Activated CD4-positive, alpha-beta memory T cell treated with anti-CD3 and anti-CD28 coated beads, Interleukin-2, amount 10 ng/mL, durations not matched to agents 7 days and 5 days (primary cell): Measurements from ENCODE around the gene BMPR1A. TPM values are rescaled to one million over a fixed set of nuclear protein-coding genes. Genes with fewer than 3 reads are reported as not detected.
"Not testable (repeated sequence)": the region's sequence is repeated elsewhere in the genome, so short reads cannot be mapped to it uniquely, and the experiment has no call there.

Experiments used
- CTCF ChIA-PET: fragments of 350-600 bp; sonication (Branson Sonifier 250); formaldehyde crosslinking; loops from one replicate; lab custom pipeline; 2021; ENCODE audit warnings: antibody characterized with exemption, inconsistent platforms; lab: Charles Lee
- POLR2A ChIA-PET: fragments of 350-600 bp; sonication (Branson Sonifier 250); formaldehyde crosslinking; loops from one replicate; lab custom pipeline; 2021; ENCODE audit warnings: antibody characterized with exemption; lab: Charles Lee
- DNase-seq: peaks from one replicate; pipeline ENCODE4 v3.0.0-alpha.2; 2020
- H3K27ac Mint-ChIP-seq: one replicate; pipeline ENCODE4 v1.8.0; 2021; ENCODE audit warnings: mild to moderate bottlenecking, mixed read lengths
- H3K27me3 Mint-ChIP-seq: one replicate; pipeline ENCODE4 v1.8.0; 2021; ENCODE audit warnings: mixed read lengths
- H3K36me3 Mint-ChIP-seq: one replicate; pipeline ENCODE4 v1.8.0; 2021; ENCODE audit warnings: low read depth, mixed read lengths
- H3K4me1 Mint-ChIP-seq: one replicate; pipeline ENCODE4 v1.8.0; 2021; ENCODE audit warnings: mixed read lengths
- H3K4me3 Mint-ChIP-seq: one replicate; pipeline ENCODE4 v1.8.0; 2021; ENCODE audit warnings: mild to moderate bottlenecking, mixed read lengths
- H3K9me3 Mint-ChIP-seq: one replicate; pipeline ENCODE4 v1.8.0; 2021; ENCODE audit warnings: mixed read lengths
- total RNA-seq, 2 experiments: library from RNA; stranded (reverse); gene quantifications; one replicate each; pipeline ENCODE4 v1.2.3, GENCODE V29; 2021

The BMPR1A gene
- total RNA-seq, 2 experiments from 2014 or later = 14.8 to 17.2 TPM

DNA sequence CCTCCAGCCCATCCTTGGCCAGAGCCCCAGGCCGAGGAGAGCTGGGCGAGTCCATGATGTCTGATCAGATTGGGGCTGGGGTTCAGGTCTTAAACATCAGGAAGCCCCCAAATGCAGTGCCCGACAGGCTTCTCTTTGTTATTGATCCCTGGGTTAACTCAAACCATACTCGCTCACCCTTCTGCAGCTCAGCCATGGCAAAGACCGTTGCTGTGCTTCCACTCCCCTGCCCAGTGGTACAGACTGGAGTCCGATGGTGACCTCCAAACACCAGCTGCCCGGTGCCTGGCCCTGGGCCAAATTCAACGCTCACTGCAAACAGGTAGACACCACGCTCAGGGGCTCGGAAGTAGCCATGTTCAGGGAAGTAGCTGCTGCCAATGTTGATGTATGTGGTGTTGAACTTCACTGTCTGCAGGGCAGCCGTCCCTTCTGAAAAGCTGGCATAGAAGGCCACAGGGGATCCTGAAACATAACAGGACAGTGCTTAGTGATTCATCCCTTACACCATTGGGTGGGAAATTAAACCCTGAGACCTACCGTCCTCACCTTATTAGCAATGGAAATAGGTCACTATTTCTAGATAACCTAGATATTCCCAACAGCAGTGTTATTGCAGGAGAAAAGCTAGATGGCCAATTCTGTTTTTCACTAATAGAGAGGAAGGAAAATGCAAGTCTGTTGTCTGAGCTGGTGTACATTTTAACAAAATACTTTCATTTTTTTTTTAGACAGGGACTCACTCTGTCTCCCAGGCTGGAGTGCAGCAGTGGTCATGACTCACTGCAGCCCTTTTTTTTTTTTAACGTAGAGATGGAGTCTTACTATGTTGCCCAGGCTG, 180.5 kb downstream of the BMPR1A start:
- H3K9me3 Mint-ChIP-seq = no peaks in the 10 kb centered on the region
- POLR2A ChIA-PET = interaction anchor here (1.8 to 2.4 kb wide), 2 partner anchors 29 to 156 kb away, joined by 6 to 8 read pairs; no protein-coding TSS in a partner anchor
- DNase-seq = peak; percentile 13
- CTCF ChIA-PET = interaction anchor here (0.9 to 3.3 kb wide), 4 partner anchors 13 to 184 kb away, joined by 3 to 10 read pairs (median 4); no protein-coding TSS in a partner anchor
- no peak overlapping the region for H3K27ac Mint-ChIP-seq
- H3K4me1 Mint-ChIP-seq = peaks cover 13% of the 10 kb centered on the region
- no peaks in the 10 kb centered on the region for H3K27me3 Mint-ChIP-seq
- no peaks in the 10 kb centered on the region for H3K36me3 Mint-ChIP-seq
- no peak overlapping the region for H3K4me3 Mint-ChIP-seq

DNA sequence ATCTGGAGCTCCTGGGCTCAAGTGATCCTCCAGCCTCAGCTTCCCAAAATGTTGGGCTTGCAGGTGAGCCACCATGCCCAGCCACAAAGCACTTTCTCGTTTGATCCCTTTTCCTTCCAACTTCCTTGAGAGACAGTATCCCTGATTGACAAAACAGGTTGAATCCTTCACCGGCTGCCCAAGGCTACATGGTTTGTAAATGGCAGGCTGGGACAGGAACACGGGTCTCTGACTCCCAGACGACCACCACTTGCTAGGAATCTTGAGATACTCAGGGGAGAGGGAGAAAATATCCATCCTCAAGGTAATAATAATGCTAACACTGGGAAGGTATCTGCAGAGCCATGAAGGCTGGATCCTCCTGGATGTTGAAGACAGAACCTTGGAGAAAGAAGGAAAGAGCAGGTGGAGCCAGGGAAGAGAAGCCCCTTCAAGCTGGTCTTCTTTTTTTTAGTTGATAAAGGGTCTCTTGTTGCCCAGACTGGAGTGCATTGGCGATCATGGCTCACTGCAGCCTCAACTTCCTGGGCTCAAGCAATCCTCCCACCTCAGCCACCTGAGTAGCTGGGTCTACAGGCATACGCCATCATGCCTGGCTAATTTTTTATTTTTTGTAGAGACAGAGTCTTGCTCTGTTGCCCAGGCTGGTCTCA, 181.2 kb downstream of the BMPR1A start:
- POLR2A ChIA-PET = interaction anchor here (1.1 to 2.4 kb wide), 3 partner anchors 29 to 159 kb away, joined by 3 to 8 read pairs (median 6); no protein-coding TSS in a partner anchor
- DNase-seq = no peak
- Mint-ChIP-seq H3K4me3 (no peak overlapping the region), H3K4me1 (peaks cover 13% of the 10 kb centered on the region), H3K36me3 (no peaks in the 10 kb centered on the region), H3K27me3 (no peaks in the 10 kb centered on the region), H3K27ac (no peak overlapping the region), H3K9me3 (no peaks in the 10 kb centered on the region)
- CTCF ChIA-PET = interaction anchor here (0.9 to 3.3 kb wide), 6 partner anchors 11 to 184 kb away, joined by 3 to 10 read pairs (median 6); no protein-coding TSS in a partner anchor

DNA sequence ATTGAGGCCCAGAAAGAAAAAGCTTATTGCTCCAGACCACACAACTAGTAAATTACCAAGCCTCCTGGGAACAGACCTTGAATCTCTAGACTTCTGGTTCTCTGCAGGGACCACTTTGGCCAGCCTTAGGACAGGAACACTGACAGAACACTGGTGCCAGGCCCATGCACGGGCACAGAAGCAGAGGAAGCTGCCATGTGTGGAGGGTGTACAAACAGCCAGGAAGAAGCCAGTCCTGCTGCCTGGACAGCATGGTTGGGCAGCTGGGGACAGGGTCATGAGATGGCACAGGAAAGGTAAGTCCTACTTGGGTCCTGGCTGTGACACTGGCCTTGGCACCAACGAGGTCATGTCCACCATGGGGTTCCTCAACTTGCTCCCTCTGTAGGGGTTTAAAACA, 181.8 kb downstream of the BMPR1A start:
- Mint-ChIP-seq H3K27me3 (no peaks in the 10 kb centered on the region), H3K4me3 (no peak overlapping the region), H3K4me1 (peaks cover 13% of the 10 kb centered on the region), H3K9me3 (no peaks in the 10 kb centered on the region), H3K27ac (no peak overlapping the region), H3K36me3 (no peaks in the 10 kb centered on the region)
- peak; percentile 14 for DNase-seq
- ChIA-PET CTCF (interaction anchor here (0.8 to 3.3 kb wide), 10 partner anchors 9 to 688 kb away, joined by 3 to 10 read pairs (median 5); no protein-coding TSS in a partner anchor), POLR2A (interaction anchor here (1.1 to 2.4 kb wide), 3 partner anchors 28 to 158 kb away, joined by 3 to 8 read pairs (median 6); no protein-coding TSS in a partner anchor)

DNA sequence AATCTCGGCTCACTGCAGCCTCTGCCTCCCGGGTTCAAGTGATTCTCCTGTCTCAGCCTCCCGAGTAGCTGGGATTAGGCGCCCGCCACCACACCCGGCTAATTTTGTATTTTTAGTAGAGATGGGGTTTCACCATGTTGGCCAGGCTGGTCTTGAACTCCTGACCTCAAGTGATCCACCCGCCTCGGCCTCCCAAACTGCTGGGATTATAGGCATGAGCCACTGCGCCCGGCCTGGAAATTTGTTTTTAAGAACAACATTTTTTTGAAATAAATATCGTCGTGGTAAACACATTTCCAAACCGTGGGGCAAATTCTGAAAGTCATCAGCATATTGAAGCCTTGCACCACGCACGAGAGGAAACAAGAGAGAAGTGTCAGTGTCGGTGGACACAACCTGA, 183.7 kb downstream of the BMPR1A start:
- ChIA-PET CTCF (interaction anchor here (0.5 to 3.3 kb wide), 12 partner anchors 8 to 167 kb away, joined by 3 to 10 read pairs (median 4); partner anchors contain the start of gene MMRN2), POLR2A (interaction anchor here (0.6 kb wide), 2 partner anchors 153 to 228 kb away, joined by 3 to 5 read pairs; no protein-coding TSS in a partner anchor)
- H3K9me3 Mint-ChIP-seq, H3K4me3 Mint-ChIP-seq, H3K36me3 Mint-ChIP-seq, DNase-seq, H3K27me3 Mint-ChIP-seq, H3K27ac Mint-ChIP-seq: not testable (repeated sequence)
- peaks cover 20% of the 10 kb centered on the region for H3K4me1 Mint-ChIP-seq

DNA sequence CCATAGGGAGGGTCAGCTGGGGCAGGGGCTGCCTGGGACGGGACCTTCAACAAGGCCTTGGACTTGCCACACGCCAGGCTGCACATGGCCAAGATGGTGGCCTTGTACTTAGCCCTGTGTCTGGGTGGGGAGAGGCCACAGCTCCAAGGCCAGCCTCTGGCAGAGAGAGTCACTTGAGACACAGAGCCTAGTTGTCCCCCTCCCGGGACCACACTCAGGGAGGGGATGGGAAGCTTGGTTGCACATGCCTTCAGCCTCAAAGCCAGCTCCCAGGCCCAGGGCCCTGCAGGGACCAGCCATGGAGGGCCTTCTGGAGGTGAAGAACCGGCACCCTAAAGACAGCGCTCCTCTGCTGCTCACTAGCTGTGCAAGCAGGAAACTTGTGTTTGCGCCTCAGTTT, 184.3 kb downstream of the BMPR1A start:
- DNase-seq = peak; percentile 16
- H3K4me1 Mint-ChIP-seq = peaks cover 20% of the 10 kb centered on the region
- no peak overlapping the region for H3K27ac Mint-ChIP-seq
- no peaks in the 10 kb centered on the region for H3K36me3 Mint-ChIP-seq
- no peak overlapping the region for H3K4me3 Mint-ChIP-seq
- H3K27me3 Mint-ChIP-seq = no peaks in the 10 kb centered on the region
- ChIA-PET POLR2A (no interaction called here), CTCF (interaction anchor here (0.5 kb wide), 1 partner anchor 167 kb away, joined by 4 read pairs; no protein-coding TSS in a partner anchor)
- H3K9me3 Mint-ChIP-seq = no peaks in the 10 kb centered on the region

DNA sequence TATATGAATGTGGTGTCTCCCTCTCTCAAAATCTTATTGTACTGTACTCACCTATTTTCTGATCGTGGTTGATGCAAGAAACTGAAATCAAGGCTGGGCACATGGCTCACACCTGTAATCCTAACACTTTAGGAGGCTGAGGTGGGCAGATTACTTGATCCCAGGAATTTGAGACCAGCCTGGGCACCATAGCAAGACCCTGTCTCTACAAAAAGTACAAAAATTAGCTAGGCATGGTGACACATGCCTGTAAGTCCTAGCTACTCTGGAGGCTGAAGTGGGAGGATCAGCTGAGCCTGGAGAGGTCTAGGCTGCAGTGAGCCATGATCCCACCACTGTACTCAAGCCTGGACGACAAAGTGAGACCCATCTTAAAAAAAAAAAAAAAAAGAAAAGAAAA, 185.0 kb downstream of the BMPR1A start:
- ChIA-PET CTCF (interaction anchor here (1.1 kb wide), 1 partner anchor 25 kb away, joined by 4 read pairs; no protein-coding TSS in a partner anchor), POLR2A (no interaction called here)
- Mint-ChIP-seq H3K4me1 (peaks cover 20% of the 10 kb centered on the region), H3K27ac (no peak overlapping the region), H3K27me3 (no peaks in the 10 kb centered on the region), H3K9me3 (no peaks in the 10 kb centered on the region), H3K4me3 (no peak overlapping the region), H3K36me3 (no peaks in the 10 kb centered on the region)
- no peak for DNase-seq

DNA sequence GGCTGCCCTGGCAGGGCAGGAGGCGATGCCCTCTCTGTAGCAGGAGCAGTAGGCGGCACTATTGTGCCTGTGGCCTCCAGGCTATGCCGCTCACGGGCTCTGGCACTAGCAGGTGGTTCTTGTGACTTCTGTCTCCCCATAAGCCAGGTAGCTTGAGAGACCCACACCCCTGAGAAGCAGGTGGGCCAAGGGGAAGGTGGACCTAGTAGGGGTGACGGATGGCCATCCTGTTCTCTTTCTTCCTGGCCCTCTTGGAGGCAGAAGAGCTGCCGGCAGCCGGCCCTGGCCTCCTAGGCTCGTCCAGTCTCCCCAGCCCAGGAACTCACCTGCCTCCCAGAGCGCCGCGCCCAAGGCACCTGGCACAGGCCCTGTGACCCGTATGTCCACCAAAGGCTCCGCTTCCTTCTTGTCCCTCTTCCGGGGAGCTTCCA, 185.6 kb downstream of the BMPR1A start:
- CTCF ChIA-PET = interaction anchor here (1.1 kb wide), 1 partner anchor 25 kb away, joined by 4 read pairs; no protein-coding TSS in a partner anchor
- Mint-ChIP-seq H3K27me3 (peaks cover 5% of the 10 kb centered on the region), H3K4me3 (no peak overlapping the region), H3K27ac (no peak overlapping the region), H3K9me3 (no peaks in the 10 kb centered on the region), H3K4me1 (peaks cover 24% of the 10 kb centered on the region), H3K36me3 (no peaks in the 10 kb centered on the region)
- POLR2A ChIA-PET = interaction anchor here (1.1 kb wide), 1 partner anchor 14 kb away, joined by 3 read pairs; no protein-coding TSS in a partner anchor
- DNase-seq = no peak

DNA sequence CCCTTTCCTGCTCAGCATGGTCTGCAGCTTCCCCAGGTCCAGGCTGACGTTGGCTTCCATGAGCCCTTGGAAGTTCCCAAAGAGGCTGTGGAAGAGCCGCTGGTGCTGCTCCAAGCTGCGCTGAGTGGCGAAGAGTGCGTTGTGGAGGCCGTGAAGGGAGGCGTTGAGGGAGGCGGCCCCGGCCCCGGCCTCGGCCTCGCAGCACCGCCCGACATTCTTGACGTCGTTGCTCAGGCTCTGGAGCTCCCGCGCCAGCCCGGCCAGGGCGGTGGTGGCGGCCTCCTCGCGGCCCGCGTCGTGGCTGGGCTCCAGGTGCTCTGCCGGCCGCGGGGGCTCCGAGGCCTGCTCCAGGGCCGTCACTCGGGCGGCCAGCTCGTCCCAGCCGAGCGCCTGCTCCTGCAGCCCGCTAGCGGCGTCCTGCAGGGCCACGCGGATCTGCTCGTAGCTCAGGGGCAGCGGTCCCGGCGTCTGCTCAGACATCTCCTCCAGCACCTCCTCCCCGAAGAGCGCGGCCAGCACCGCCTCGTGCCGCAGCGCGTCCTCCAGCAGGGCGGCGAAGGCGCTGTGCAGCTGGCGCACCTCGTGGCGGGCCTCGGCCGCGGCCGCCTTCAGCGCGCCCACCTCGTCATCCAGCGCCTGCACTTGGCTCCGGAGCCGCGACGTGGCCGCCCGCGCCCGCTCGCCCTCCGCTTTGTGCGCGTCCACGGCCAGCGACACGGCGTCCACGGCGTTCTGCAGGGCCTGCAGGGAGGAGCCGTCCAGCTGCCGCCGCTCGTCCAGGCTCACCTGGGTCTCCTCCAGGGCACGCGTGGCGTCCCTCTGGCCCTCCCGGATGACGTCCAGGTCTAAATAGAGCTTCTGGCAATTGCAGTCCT, 186.3 kb downstream of the BMPR1A start:
- Mint-ChIP-seq H3K27me3 (peaks cover 5% of the 10 kb centered on the region), H3K4me3 (no peak overlapping the region), H3K9me3 (no peaks in the 10 kb centered on the region), H3K27ac (no peak overlapping the region), H3K36me3 (no peaks in the 10 kb centered on the region), H3K4me1 (peaks cover 24% of the 10 kb centered on the region)
- ChIA-PET CTCF (interaction anchor here (1.1 kb wide), 2 partner anchors 16 to 24 kb away, joined by 3 to 4 read pairs; no protein-coding TSS in a partner anchor), POLR2A (interaction anchor here (1.1 kb wide), 1 partner anchor 13 kb away, joined by 3 read pairs; no protein-coding TSS in a partner anchor)
- no peak for DNase-seq

DNA sequence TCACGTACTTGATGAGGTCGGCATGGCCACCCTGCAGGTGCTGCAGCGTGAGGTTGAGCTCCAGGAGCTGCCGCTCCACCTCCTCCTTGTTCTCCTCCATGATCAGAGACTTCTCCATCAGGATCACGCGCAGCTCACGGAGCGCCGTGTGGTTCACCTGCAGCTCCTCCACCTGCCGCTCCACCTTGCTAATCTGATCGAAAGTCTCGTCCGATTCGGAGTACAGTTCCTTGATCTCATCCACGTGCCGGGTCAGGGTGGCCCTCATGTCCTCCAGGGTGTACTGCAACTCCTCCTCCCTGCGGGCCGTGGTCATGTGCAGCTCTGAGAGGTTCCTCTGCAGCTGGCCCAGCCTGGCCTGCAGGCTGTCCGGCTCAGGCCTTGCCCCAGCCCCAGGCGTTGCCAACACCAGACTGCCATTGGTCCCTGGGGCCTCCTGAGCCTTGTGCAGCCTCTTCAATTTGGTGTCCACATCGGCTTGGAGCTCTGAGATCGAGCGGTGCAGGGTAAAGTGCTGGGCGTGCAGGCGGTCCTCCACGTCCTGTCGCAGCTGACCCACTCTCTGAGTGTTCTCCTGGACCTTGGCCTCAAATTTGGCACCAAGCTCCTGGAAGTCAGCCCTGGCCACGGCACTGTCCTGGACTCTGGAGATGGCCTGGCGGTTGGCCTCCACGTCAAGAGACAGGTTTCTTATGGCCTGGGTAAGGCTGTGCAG, 187.1 kb downstream of the BMPR1A start:
- CTCF ChIA-PET = interaction anchor here (0.6 to 1.1 kb wide), 3 partner anchors 11 to 17 kb away, joined by 3 to 5 read pairs (median 3); no protein-coding TSS in a partner anchor
- Mint-ChIP-seq H3K4me3 (no peak overlapping the region), H3K9me3 (no peaks in the 10 kb centered on the region), H3K27ac (no peak overlapping the region), H3K27me3 (peaks cover 5% of the 10 kb centered on the region), H3K4me1 (peaks cover 27% of the 10 kb centered on the region), H3K36me3 (no peaks in the 10 kb centered on the region)
- no peak for DNase-seq
- POLR2A ChIA-PET = interaction anchor here (1.2 kb wide), 1 partner anchor 153 kb away, joined by 3 read pairs; no protein-coding TSS in a partner anchor

DNA sequence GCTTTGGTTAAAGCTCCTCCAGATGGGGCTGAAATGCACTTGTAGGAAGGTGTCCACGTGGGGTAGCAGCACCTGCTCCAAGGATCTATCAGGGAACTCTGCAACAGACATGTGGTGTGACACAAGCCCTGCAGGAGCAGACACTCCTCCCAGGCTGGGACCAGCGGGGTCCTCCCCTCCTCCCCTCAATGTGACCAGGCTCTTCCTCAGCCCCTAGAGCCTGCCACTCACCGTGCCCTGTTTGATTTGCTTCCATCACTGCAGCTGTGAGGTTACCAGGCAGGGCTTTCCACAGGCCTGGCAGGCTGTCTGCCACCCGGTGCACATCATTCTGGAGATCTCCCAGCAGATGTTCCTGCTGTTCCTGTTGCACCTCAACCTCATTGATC, 187.6 kb downstream of the BMPR1A start:
- peaks cover 5% of the 10 kb centered on the region for H3K27me3 Mint-ChIP-seq
- no peaks in the 10 kb centered on the region for H3K36me3 Mint-ChIP-seq
- no peak overlapping the region for H3K27ac Mint-ChIP-seq
- H3K9me3 Mint-ChIP-seq = no peaks in the 10 kb centered on the region
- H3K4me3 Mint-ChIP-seq = no peak overlapping the region
- peaks cover 30% of the 10 kb centered on the region for H3K4me1 Mint-ChIP-seq
- ChIA-PET POLR2A (interaction anchor here (1.2 kb wide), 1 partner anchor 152 kb away, joined by 3 read pairs; no protein-coding TSS in a partner anchor), CTCF (interaction anchor here (0.6 to 0.9 kb wide), 2 partner anchors 10 to 17 kb away, joined by 3 to 5 read pairs; no protein-coding TSS in a partner anchor)
- DNase-seq = no peak

DNA sequence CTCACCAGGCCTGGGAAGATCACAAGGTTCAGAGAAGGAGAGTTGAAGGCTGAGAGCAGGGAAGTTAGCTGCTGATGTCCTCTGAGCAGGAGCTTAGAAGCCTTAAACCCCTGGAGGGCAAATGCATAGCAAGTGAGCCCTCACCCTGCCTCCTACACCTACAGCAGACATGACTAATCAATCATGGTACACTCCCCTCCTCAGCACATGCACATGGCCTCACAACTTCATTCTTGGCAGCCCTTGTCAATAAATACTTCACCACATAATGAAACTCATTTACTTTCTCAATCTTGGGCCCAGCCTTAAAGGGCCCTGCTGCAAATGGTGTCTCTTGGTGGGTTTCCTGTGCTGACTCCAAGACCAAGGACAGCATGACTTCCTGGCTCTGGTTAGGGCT, 188.1 kb downstream of the BMPR1A start:
- DNase-seq = peak; percentile 15
- H3K4me3 Mint-ChIP-seq = no peak overlapping the region
- no peaks in the 10 kb centered on the region for H3K36me3 Mint-ChIP-seq
- H3K4me1 Mint-ChIP-seq = peaks cover 31% of the 10 kb centered on the region
- H3K9me3 Mint-ChIP-seq = no peaks in the 10 kb centered on the region
- no peak overlapping the region for H3K27ac Mint-ChIP-seq
- ChIA-PET CTCF (no interaction called here), POLR2A (interaction anchor here (1.2 to 1.9 kb wide), 2 partner anchors 22 to 152 kb away, joined by 3 to 5 read pairs; no protein-coding TSS in a partner anchor)
- peaks cover 5% of the 10 kb centered on the region for H3K27me3 Mint-ChIP-seq
